Spleen (tissue), 7 donors: ENCODE results near the gene PLB1.

Source experiments
- CTCF ChIP-seq, 11 experiments: fragments of 200-600 bp in 7 of 11; fragments of 450-650 bp in 4 of 11; sonication (generic) in 4 of 11; IDR thresholded peaks in 8 of 11; conservative IDR thresholded peaks in 3 of 11; 1 replicate in 7 of 11; 2 replicates in 4 of 11; pipeline versions ENCODE4 v1.4.0 to v1.8.0; 2016 to 2021; ENCODE audit warnings: antibody characterized with exemption in 11 of 11, inconsistent platforms in 4 of 11, mild to moderate bottlenecking in 1 of 11
- POLR2A ChIP-seq, 3 donors: fragments of 450-650 bp; IDR thresholded peaks; one replicate each; pipeline ENCODE4 v1.5.1; 2017; ENCODE audit warnings: antibody characterized with exemption in 3 of 3, mild to moderate bottlenecking in 1 of 3
- POLR2AphosphoS5 ChIP-seq, 3 donors: sonication (generic); formaldehyde crosslinking; IDR thresholded peaks; one replicate each; pipeline ENCODE4 v1.5.1; 2017; ENCODE audit warnings: antibody characterized with exemption in 3 of 3
- donor health status: DM: no; HTN: no; CAD: no; lungs with moderate emphysema.
- donor health status: DM: no; HTN: no; CAD: no.
- donor health status: DM: no; HTN: no; CAD: no.

- TF ChIP-seq POLR2A (IDR thresholded peaks at IDR 0.05): no peak
- TF ChIP-seq CTCF (IDR thresholded peaks at IDR 0.05 in 8 of 11, conservative IDR thresholded peaks at IDR 0.05 in 3 of 11): no peak
- no peak for TF ChIP-seq POLR2AphosphoS5 (IDR thresholded peaks at IDR 0.05)
Observed at GRCh38 chr2:28568533-28568932, 72.7 kb downstream of the PLB1 start.
